ES-I3 (cell line): Measurements from ENCODE around the gene SLC5A3.

ENCODE experiments used
- H3K36me3 ChIP-seq: 2 replicates; pipeline ENCODE4 v1.6.1; 2013; ENCODE audit warnings: mild to moderate bottlenecking, low read length, control low read depth, moderate library complexity; ENCODE audit not compliant: insufficient read depth
- H3K4me1 ChIP-seq: 2 replicates; pipeline ENCODE4 v1.6.1; 2013; ENCODE audit warnings: mild to moderate bottlenecking, control low read depth, low read length; ENCODE audit not compliant: insufficient read depth
- H3K9ac ChIP-seq: 2 replicates; pipeline ENCODE4 v1.6.1; 2013; ENCODE audit warnings: low read depth, mild to moderate bottlenecking, low read length, moderate library complexity
- H3K9me3 ChIP-seq: 2 replicates; pipeline ENCODE4 v1.6.1; 2013; ENCODE audit warnings: mild to moderate bottlenecking, low read length, moderate library complexity; ENCODE audit not compliant: control insufficient read depth, insufficient read depth

The SLC5A3 gene

DNA sequence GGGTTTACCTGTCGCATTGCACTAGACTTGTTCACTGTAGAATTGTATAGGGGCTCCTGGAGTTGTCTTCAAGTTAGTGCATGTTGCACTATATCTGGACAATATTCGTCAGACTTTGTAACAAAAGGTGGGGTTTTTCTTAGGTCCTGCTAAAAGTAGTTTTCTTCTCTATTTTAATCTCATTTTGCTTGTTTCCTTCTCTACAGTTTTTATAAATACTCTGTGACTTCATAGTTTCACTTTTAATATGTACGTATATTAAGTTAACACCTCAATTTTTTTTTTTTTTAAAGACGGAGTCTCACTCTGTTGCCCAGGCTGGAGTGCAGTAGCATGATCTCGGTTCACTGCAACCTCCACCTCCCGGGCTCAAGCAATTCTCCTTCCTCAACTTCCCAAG is 26.5 kb upstream of the SLC5A3 start:
- Histone ChIP-seq H3K4me1 (no peaks in the 10 kb centered on the region), H3K36me3 (no peaks in the 10 kb centered on the region), H3K9me3 (no peaks in the 10 kb centered on the region), H3K9ac (no peak overlapping the region)

DNA sequence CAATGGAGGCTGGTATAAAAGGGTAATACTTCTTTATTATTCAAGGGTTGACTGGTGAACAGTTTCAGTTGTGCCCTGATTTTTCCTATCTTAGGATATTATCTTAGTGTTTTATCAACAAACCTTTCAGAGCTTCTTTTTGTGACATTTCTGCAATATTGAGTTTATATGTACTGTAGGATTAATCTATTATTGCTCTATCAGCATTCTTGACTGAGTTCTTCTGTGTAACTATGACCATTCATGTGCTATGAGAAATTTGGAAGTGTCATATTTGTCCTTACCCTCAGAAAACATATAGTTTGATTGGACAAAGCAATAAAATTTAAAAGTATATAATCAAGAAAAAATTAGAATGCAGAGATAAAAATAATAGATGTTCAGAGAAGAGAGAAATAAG is 25.5 kb upstream of the SLC5A3 start:
- Histone ChIP-seq H3K4me1 (no peaks in the 10 kb centered on the region), H3K9me3 (no peaks in the 10 kb centered on the region), H3K9ac (no peak overlapping the region), H3K36me3 (no peaks in the 10 kb centered on the region)

- no peaks in the 10 kb centered on the region for H3K9me3 ChIP-seq
- no peaks in the 10 kb centered on the region for H3K36me3 ChIP-seq
Measured at GRCh38 chr21:34052171-34052570, 21.2 kb upstream of the SLC5A3 start.

DNA sequence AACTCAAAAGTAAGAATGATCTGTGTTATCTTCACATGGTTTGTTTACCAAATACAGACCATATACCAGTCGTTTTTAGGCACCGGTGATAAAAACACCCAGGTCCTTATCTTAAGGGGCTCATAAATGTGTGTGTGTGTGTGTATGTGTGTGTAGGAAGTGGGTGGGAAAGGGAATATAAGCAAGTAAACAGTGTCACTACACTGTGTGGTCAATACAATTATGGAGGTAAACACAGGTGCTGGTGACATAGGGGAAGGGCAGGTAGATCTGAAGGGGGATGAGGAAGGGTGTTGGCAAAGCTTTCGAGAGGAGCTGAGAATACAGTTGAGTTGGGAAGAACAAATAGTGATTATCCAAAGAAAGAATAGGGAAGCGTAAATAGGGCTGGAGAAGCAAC is 19.1 kb upstream of the SLC5A3 start:
- Histone ChIP-seq H3K36me3 (no peaks in the 10 kb centered on the region), H3K9me3 (no peaks in the 10 kb centered on the region), H3K9ac (no peak overlapping the region), H3K4me1 (no peaks in the 10 kb centered on the region)

More at GRCh38 chr21:34052171-34052570, 21.2 kb upstream of the SLC5A3 start:
- no peaks in the 10 kb centered on the region for H3K4me1 ChIP-seq
- no peak overlapping the region for H3K9ac ChIP-seq

DNA sequence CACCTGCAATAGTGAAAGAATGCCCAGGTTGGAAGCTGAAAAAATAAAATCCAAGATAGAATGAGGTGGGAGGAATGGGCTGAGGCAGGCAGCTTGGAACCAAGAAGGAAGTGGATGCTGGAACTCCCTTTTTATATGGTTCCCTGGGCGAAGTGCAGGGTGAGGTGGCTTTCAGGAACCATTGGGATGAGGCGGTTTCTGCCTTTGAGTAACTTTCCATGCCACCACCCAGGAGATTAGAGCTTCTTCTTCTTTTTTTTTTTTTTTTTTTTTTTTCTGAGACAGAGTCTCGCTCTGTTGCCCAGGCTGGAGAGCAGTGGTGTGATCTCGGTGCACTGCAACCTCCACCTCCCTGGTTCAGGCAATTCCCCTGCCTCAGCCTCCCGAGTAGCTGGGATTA is 17.8 kb upstream of the SLC5A3 start:
- Histone ChIP-seq H3K9ac (no peak overlapping the region), H3K4me1 (no peaks in the 10 kb centered on the region), H3K36me3 (no peaks in the 10 kb centered on the region), H3K9me3 (no peaks in the 10 kb centered on the region)

GRCh38 chr21:34061983-34062382 is 11.4 kb upstream of the SLC5A3 start:
- H3K9me3 ChIP-seq, result no peaks in the 10 kb centered on the region
- no peaks in the 10 kb centered on the region for H3K36me3 ChIP-seq
- H3K4me1 ChIP-seq, result no peaks in the 10 kb centered on the region
- no peak overlapping the region for H3K9ac ChIP-seq

DNA sequence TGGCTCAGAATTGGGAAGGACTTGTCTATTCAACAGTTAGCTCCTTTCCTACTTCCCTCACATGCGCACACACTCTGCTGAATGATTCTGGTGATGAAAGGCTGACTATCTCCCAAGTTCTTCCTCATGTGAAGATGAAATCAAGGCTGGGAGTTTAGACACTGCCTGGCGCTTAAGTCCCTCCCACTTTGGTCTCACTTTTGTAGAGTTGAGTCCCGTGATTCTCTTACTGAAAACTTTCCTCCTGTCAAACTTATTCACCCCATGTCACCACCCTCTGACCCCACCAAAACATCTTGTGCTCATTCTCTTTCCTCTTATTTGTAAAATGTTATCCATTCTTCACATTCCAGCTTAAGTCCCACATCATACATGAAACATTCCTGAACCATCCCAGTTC is 8.4 kb upstream of the SLC5A3 start:
- Histone ChIP-seq H3K36me3 (no peaks in the 10 kb centered on the region), H3K9me3 (no peaks in the 10 kb centered on the region), H3K4me1 (no peaks in the 10 kb centered on the region), H3K9ac (no peak overlapping the region)

- no peak overlapping the region for H3K9ac ChIP-seq
- no peaks in the 10 kb centered on the region for H3K9me3 ChIP-seq
- H3K36me3 ChIP-seq, result no peaks in the 10 kb centered on the region
- H3K4me1 ChIP-seq, result peaks cover 12% of the 10 kb centered on the region; the same call in 1 of the 2 replicates
Measured at GRCh38 chr21:34071683-34072082, 1.7 kb upstream of the SLC5A3 start.

GRCh38 chr21:34072145-34073031 is 990 bp upstream of the SLC5A3 start:
- no peaks in the 10 kb centered on the region for H3K9me3 ChIP-seq
- H3K4me1 ChIP-seq, result peaks cover 12% of the 10 kb centered on the region; the same call in 1 of the 2 replicates
- peak overlapping the region; percentile 74 for H3K9ac ChIP-seq

GRCh38 chr21:34073749-34074282 is 438 bp downstream of the SLC5A3 start:
- H3K9me3 ChIP-seq, result no peaks in the 10 kb centered on the region
- H3K36me3 ChIP-seq, result no peaks in the 10 kb centered on the region
- peak overlapping the region; percentile 82 for H3K9ac ChIP-seq
- peaks cover 12% of the 10 kb centered on the region; the same call in 1 of the 2 replicates for H3K4me1 ChIP-seq

More at GRCh38 chr21:34072145-34073031, 990 bp upstream of the SLC5A3 start:
- H3K36me3 ChIP-seq, result no peaks in the 10 kb centered on the region

GRCh38 chr21:34074283-34075090 is 1.1 kb downstream of the SLC5A3 start:
- Histone ChIP-seq H3K4me1 (peaks cover 12% of the 10 kb centered on the region; the same call in 1 of the 2 replicates), H3K9me3 (no peaks in the 10 kb centered on the region), H3K9ac (peak overlapping the region; percentile 77), H3K36me3 (no peaks in the 10 kb centered on the region)

GRCh38 chr21:34075091-34075425 is 1.7 kb downstream of the SLC5A3 start:
- no peaks in the 10 kb centered on the region for H3K36me3 ChIP-seq
- H3K9ac ChIP-seq, result peak overlapping the region; percentile 77; the same call in 1 of the 2 replicates
- no peaks in the 10 kb centered on the region for H3K9me3 ChIP-seq
- peaks cover 12% of the 10 kb centered on the region; the same call in 1 of the 2 replicates for H3K4me1 ChIP-seq

DNA sequence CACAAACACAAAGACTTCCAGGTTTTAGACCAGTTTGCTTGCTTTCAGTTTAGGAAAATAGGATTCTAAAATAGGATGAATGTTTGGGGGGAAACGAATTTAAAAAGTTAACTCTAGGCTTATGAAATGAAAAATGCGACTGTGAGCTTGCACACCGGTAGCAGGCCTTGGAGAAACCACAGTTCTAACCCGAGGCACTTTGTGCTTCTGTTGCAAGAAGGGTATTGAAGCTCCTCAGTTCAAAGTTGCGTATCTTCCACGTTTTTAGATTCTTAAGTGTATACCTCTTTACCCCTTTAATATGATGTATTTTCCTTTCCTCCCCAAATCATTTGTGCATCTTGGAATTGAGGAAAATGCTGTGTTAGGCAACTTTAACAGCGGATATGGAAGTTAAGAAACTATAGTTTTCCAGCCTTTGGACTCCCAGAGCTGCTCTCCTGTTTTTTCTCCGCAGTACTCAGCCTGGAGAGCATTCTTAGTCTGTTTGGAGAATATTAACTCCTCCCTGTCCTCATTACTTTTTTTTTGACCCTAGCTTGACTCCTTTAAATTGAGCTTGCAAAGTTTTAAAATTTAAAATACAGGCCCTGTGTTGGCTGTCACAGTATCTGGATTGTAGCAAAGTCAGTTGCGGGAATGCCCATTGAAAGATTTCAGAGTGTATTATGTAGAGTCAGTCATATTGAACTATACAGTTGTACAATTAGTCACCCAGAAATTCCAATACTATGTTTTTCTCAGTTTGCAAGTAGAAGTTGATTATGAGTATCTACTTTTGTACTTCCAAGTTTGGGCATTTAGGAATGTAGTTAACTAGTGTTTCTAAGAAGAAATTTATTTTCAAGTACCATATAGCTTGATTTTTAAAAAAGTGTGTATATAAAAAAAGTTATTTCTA is 2.6 kb downstream of the SLC5A3 start:
- no peaks in the 10 kb centered on the region for H3K36me3 ChIP-seq
- H3K9ac ChIP-seq, result no peak overlapping the region

GRCh38 chr21:34076835-34077234 is 3.5 kb downstream of the SLC5A3 start:
- Histone ChIP-seq H3K9ac (no peak overlapping the region), H3K9me3 (no peaks in the 10 kb centered on the region), H3K4me1 (peaks cover 12% of the 10 kb centered on the region; the same call in 1 of the 2 replicates), H3K36me3 (no peaks in the 10 kb centered on the region)

More for the DNA sequence above, 2.6 kb downstream of the SLC5A3 start:
- Histone ChIP-seq H3K9me3 (no peaks in the 10 kb centered on the region), H3K4me1 (peaks cover 12% of the 10 kb centered on the region; the same call in 1 of the 2 replicates)
